ENCODE data around the gene STIM2. TPM values are rescaled to one million over a fixed set of nuclear protein-coding genes. Genes with fewer than 3 reads are reported as not detected.
"Not testable (repeated sequence)": the region's sequence is repeated elsewhere in the genome, so short reads cannot be mapped to it uniquely, and the experiment has no call there.

STIM2 gene
- 10 to 100 TPM in 3 of 4 donors, 1 to 10 TPM in 1; 7.6 to 28.0 (median 15.7) TPM for polyA plus RNA-seq
- long read RNA-seq, donor 1, partial matches to known transcripts: 18 of 27 reads
- long read RNA-seq, donor 1, other reads (novel, unspliced or antisense): 7 of 27 reads
- long read RNA-seq, donor 2, full-length matches to known transcripts: 1 of 1 reads
- long read RNA-seq, donor 2, partial matches to known transcripts: 0 of 1 reads
- long read RNA-seq, donor 2, other reads (novel, unspliced or antisense): 0 of 1 reads
- long read RNA-seq, donor 3: 0 reads
- long read RNA-seq, donor 4: 0 reads
- long read RNA-seq, donor 5: 0 reads
- long read RNA-seq, donor 6, full-length matches to known transcripts: 1 of 1 reads
- long read RNA-seq, donor 6, partial matches to known transcripts: 0 of 1 reads
- long read RNA-seq, donor 6, other reads (novel, unspliced or antisense): 0 of 1 reads
- long read RNA-seq, donor 7: 0 reads
- long read RNA-seq, donor 8: 0 reads
- long read RNA-seq, donor 9, full-length matches to known transcripts: 2 of 2 reads
- long read RNA-seq, donor 9, partial matches to known transcripts: 0 of 2 reads
- long read RNA-seq, donor 9, other reads (novel, unspliced or antisense): 0 of 2 reads
- long read RNA-seq, donor 10, full-length matches to known transcripts: 2 of 2 reads
- long read RNA-seq, donor 10, partial matches to known transcripts: 0 of 2 reads
- long read RNA-seq, donor 10, other reads (novel, unspliced or antisense): 0 of 2 reads

DNA sequence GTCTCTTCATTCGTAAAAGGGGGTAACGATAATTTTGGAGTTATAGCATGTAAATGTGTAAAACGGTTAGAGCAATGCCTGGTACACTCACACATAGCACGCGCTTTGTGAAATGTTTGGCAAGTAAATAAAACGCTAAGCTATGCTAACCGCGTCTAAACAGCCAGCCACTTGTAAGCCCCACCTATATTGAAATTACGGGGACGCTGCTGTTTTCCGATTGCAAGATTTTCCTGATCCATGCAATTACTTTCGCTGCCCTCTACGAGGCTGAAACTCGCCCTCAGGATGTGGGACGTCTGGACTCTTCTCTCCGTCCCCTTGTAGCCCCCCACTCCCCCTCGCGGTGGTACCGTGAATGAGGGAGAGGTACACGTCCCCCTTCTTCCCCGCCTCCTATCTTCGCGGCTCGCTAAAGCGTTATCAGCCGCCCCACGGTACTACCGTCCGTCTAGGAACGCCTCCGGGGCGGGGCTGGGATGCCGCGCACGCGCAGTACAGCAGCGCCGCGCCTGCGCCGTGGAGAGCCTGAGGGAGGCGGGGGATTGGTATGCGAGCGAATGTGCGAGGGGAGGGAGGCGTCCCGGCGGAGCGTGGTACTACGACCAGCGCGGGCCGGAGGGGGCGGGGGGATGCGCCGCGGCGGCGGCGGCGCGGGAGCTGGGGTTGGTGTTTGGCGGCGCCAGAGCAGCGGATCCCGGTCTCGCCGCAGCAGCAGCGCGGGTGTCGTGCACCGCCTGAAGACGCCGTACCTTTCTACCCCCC is at the start of gene STIM2:
Gene STIM2, plus strand, starts transcription at position 685 of the 765 bp plus-strand sequence.
- Histone ChIP-seq H3K4me3 (ENCODE audit: low read depth in 1 of 3, low read length in 3 of 3) (peak within 1 kb of the TSS; percentile 74 to 99 (median 98)), H3K4me1 (ENCODE audit: control insufficient read depth in 3 of 3, insufficient read depth in 2 of 3, low read depth in 1 of 3, low read length in 2 of 3) (peaks cover 10 to 20% (median 17%) of the 10 kb centered on the region in 3 donors), H3K27me3 (ENCODE audit: control insufficient read depth in 3 of 3, insufficient read depth in 3 of 3, low read length in 3 of 3) (no peaks in the 10 kb centered on the region), H3K36me3 (ENCODE audit: control insufficient read depth in 3 of 3, insufficient read depth in 2 of 3, low read depth in 1 of 3, low read length in 3 of 3) (no peaks in the 10 kb centered on the region), H3K27ac (ENCODE audit: low read depth in 1 of 3, low read length in 2 of 3) (peak within 1 kb of the TSS; percentile 86 to 97 (median 94)), H3K9me3 (ENCODE audit: control insufficient read depth in 2 of 2, insufficient read depth in 1 of 2, low read depth in 1 of 2, low read length in 1 of 2) (no peaks in the 10 kb centered on the region)
- peak; percentile 97 to 99 for DNase-seq
- 0 to 1% (median 1%) methylated on average over 58 to 74 of the region's 74 CpGs for WGBS, 3 donors
- FAIRE-seq: no peak

DNA sequence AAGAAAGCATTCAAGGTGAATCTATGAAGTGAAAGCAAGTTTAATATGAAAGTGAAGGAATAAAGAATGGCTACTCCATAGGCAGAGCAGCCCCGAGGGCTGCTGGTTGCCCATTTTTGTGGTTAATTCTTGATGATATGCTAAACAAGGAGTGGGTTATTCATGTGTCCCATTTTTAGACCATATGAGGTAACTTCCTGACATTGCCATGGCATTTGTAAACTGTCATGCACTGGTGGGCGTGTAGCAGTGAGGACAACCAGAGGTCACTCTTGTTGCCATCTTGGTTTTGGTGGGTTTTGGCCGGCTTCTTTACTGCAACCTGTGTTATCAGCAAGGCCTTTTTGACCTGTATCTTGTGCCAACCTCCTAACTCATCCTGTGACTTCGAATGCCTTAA is 49.1 kb upstream of the STIM2 start:
- WGBS, 3 donors: 74 to 90% (median 84%) methylated on average over 4 of the region's 4 CpGs
- FAIRE-seq; H3K4me1 ChIP-seq (ENCODE audit: control insufficient read depth in 3 of 3, insufficient read depth in 2 of 3, low read depth in 1 of 3, low read length in 2 of 3); H3K9me3 ChIP-seq (ENCODE audit: control insufficient read depth in 2 of 2, insufficient read depth in 1 of 2, low read depth in 1 of 2, low read length in 1 of 2); H3K27me3 ChIP-seq (ENCODE audit: control insufficient read depth in 3 of 3, insufficient read depth in 3 of 3, low read length in 3 of 3); DNase-seq; H3K36me3 ChIP-seq (ENCODE audit: control insufficient read depth in 3 of 3, insufficient read depth in 2 of 3, low read depth in 1 of 3, low read length in 3 of 3); H3K27ac ChIP-seq (ENCODE audit: low read depth in 1 of 3, low read length in 2 of 3); H3K4me3 ChIP-seq (ENCODE audit: low read depth in 1 of 3, low read length in 3 of 3): not testable (repeated sequence)

DNA sequence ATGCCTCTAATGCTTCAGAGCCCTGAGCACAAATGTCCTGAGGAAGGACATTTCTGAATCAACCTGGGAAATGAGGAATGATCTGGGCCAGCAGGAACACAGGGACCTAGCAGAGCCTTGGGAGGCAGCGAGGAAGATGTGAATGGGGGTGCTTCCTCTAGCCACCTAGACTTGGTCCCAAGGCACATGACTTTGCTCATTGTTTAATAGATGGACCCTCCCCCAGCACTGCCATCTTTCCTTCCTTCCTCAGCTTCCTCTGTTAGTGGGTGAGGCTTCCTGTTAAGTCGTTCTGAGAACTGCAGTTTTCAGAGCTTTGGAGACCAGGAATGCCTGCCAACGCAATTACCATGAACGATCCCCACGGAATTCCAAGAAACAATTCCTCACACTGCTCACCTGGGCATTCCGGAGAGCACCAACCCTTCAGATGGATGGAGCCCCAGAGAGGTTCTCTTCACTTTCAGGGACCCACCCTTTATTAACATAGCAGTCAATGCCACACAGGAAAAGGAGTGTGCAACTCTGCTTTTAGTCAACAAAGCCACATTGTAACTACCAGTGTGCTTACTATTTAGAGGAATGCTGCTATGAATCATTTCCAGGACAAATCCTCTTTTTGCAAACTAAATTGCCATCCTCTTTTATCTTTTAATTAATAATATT is 48.5 kb upstream of the STIM2 start:
- no peak overlapping the region for H3K27ac ChIP-seq (ENCODE audit: low read depth in 1 of 3, low read length in 2 of 3)
- no peaks in the 10 kb centered on the region for H3K36me3 ChIP-seq (ENCODE audit: control insufficient read depth in 3 of 3, insufficient read depth in 2 of 3, low read depth in 1 of 3, low read length in 3 of 3)
- no peaks in the 10 kb centered on the region for H3K9me3 ChIP-seq (ENCODE audit: control insufficient read depth in 2 of 2, insufficient read depth in 1 of 2, low read depth in 1 of 2, low read length in 1 of 2)
- H3K4me1 ChIP-seq (ENCODE audit: control insufficient read depth in 3 of 3, insufficient read depth in 2 of 3, low read depth in 1 of 3, low read length in 2 of 3): no peaks in the 10 kb centered on the region
- no peak overlapping the region for H3K4me3 ChIP-seq (ENCODE audit: low read depth in 1 of 3, low read length in 3 of 3)
- no peak for FAIRE-seq
- 60 to 92% (median 81%) methylated on average over 6 of the region's 6 CpGs for WGBS, 3 donors
- H3K27me3 ChIP-seq (ENCODE audit: control insufficient read depth in 3 of 3, insufficient read depth in 3 of 3, low read length in 3 of 3): no peaks in the 10 kb centered on the region
- DNase-seq: no peak

DNA sequence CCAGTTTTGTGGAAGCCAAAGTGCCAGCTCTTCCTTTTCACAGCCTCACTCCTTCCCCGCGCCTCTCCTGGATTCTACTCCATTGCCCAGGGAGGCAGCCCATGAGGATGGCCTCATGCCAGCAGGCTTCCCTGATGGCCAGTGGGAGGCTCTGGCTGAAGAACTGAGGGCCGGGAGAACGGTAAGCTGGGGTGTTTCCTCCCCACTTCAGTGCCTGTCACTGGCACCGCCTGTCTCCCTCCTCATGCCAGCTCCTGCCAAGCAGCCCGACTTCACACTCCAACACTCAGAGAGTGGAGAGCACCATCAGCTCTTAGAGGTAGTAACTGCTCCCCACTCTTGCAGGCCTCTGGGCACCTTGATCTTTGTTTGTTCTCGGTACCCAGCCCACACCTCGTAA is 46.9 kb upstream of the STIM2 start:
- Histone ChIP-seq H3K36me3 (ENCODE audit: control insufficient read depth in 3 of 3, insufficient read depth in 2 of 3, low read depth in 1 of 3, low read length in 3 of 3) (no peaks in the 10 kb centered on the region), H3K4me3 (ENCODE audit: low read depth in 1 of 3, low read length in 3 of 3) (no peak overlapping the region), H3K27ac (ENCODE audit: low read depth in 1 of 3, low read length in 2 of 3) (no peak overlapping the region), H3K4me1 (ENCODE audit: control insufficient read depth in 3 of 3, insufficient read depth in 2 of 3, low read depth in 1 of 3, low read length in 2 of 3) (no peaks in the 10 kb centered on the region), H3K27me3 (ENCODE audit: control insufficient read depth in 3 of 3, insufficient read depth in 3 of 3, low read length in 3 of 3) (no peaks in the 10 kb centered on the region), H3K9me3 (ENCODE audit: control insufficient read depth in 2 of 2, insufficient read depth in 1 of 2, low read depth in 1 of 2, low read length in 1 of 2) (no peaks in the 10 kb centered on the region)
- 84 to 91% (median 88%) methylated on average over 8 of the region's 8 CpGs for WGBS, 3 donors
- FAIRE-seq (no peak), DNase-seq (no peak)

DNA sequence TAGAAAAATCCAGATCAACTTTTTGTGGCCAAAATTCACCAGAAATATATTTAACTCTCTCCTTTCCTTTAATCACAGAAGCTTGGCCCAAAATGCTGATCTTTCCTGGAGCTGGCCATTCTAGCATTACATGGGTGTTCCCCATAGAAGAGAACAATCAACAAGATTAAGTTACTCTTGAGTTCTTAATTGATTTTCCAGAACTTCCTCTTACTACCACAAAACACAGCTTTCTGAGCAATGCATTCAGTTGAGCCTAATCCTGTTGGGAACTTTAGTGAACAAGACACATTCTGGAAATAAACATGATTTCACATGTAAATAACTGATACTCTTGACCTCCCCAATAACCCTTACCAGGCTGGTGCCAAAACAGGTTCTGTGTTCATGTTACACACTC is 45.4 kb upstream of the STIM2 start:
- Histone ChIP-seq H3K4me1 (ENCODE audit: control insufficient read depth in 3 of 3, insufficient read depth in 2 of 3, low read depth in 1 of 3, low read length in 2 of 3) (no peaks in the 10 kb centered on the region), H3K36me3 (ENCODE audit: control insufficient read depth in 3 of 3, insufficient read depth in 2 of 3, low read depth in 1 of 3, low read length in 3 of 3) (no peaks in the 10 kb centered on the region), H3K4me3 (ENCODE audit: low read depth in 1 of 3, low read length in 3 of 3) (no peak overlapping the region), H3K27ac (ENCODE audit: low read depth in 1 of 3, low read length in 2 of 3) (no peak overlapping the region), H3K9me3 (ENCODE audit: control insufficient read depth in 2 of 2, insufficient read depth in 1 of 2, low read depth in 1 of 2, low read length in 1 of 2) (no peaks in the 10 kb centered on the region), H3K27me3 (ENCODE audit: control insufficient read depth in 3 of 3, insufficient read depth in 3 of 3, low read length in 3 of 3) (no peaks in the 10 kb centered on the region)
- DNase-seq (no peak), FAIRE-seq (no peak)

DNA sequence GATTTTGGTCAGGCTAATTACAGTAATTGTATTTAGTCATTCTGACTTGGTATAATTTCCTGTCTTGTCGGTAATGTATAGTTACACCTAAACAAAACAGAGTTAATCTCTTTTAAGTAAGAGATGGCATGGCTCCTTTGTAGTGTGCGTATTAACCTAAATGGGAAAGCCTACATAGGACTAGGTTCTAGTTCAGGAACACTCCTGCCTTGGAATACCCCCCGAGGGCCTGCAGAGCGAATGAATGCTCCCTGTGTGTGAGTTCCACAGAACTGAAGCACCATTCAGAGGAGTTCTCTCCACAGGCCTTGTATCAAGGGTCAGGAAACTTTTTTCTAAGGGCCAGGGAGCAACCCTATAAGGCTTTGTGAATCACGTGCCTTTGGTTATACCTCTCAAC is 44.9 kb upstream of the STIM2 start:
- H3K27me3 ChIP-seq (ENCODE audit: control insufficient read depth in 3 of 3, insufficient read depth in 3 of 3, low read length in 3 of 3): no peaks in the 10 kb centered on the region
- 80 to 93% (median 92%) methylated on average over 5 of the region's 5 CpGs for WGBS, 3 donors
- H3K4me3 ChIP-seq (ENCODE audit: low read depth in 1 of 3, low read length in 3 of 3): no peak overlapping the region
- H3K27ac ChIP-seq (ENCODE audit: low read depth in 1 of 3, low read length in 2 of 3): no peak overlapping the region
- H3K36me3 ChIP-seq (ENCODE audit: control insufficient read depth in 3 of 3, insufficient read depth in 2 of 3, low read depth in 1 of 3, low read length in 3 of 3): no peaks in the 10 kb centered on the region
- H3K9me3 ChIP-seq (ENCODE audit: control insufficient read depth in 2 of 2, insufficient read depth in 1 of 2, low read depth in 1 of 2, low read length in 1 of 2): no peaks in the 10 kb centered on the region
- no peak for FAIRE-seq
- H3K4me1 ChIP-seq (ENCODE audit: control insufficient read depth in 3 of 3, insufficient read depth in 2 of 3, low read depth in 1 of 3, low read length in 2 of 3): no peaks in the 10 kb centered on the region
- no peak for DNase-seq

DNA sequence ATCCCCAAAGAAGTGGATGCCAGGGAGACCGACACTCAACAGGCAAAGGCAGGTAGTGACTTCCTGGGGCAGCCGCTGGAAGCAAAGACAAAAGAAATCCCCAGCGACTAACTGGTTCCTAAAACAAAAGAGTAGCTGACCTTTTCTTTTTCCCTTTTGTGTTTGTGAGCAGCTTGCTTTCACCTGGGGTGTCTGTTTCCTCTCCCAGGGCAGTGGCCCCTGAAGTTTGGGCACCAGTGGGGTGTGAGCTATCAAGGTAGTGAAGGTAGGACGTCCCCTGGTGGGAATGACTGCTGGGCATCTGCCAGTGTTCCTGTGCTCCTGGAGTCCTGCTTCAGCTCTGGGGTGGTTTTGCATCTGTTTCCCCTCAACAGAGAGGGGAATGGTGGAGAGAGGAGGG is 41.6 kb upstream of the STIM2 start:
- no peak for FAIRE-seq
- 70 to 93% (median 86%) methylated on average over 4 of the region's 4 CpGs for WGBS, 3 donors
- H3K27ac ChIP-seq (ENCODE audit: low read depth in 1 of 3, low read length in 2 of 3): no peak overlapping the region

More for the DNA sequence above, 41.6 kb upstream of the STIM2 start:
- no peak overlapping the region for H3K4me3 ChIP-seq (ENCODE audit: low read depth in 1 of 3, low read length in 3 of 3)
- DNase-seq: no peak
- peaks cover 0 to 14% of the 10 kb centered on the region in 2 donors for H3K9me3 ChIP-seq (ENCODE audit: control insufficient read depth in 2 of 2, insufficient read depth in 1 of 2, low read depth in 1 of 2, low read length in 1 of 2)
- H3K4me1 ChIP-seq (ENCODE audit: control insufficient read depth in 3 of 3, insufficient read depth in 2 of 3, low read depth in 1 of 3, low read length in 2 of 3): peaks cover 3 to 12% (median 7%) of the 10 kb centered on the region in 3 donors
- no peaks in the 10 kb centered on the region for H3K27me3 ChIP-seq (ENCODE audit: control insufficient read depth in 3 of 3, insufficient read depth in 3 of 3, low read length in 3 of 3)
- H3K36me3 ChIP-seq (ENCODE audit: control insufficient read depth in 3 of 3, insufficient read depth in 2 of 3, low read depth in 1 of 3, low read length in 3 of 3): no peaks in the 10 kb centered on the region
